Activated CD4-positive, CD25-positive, alpha-beta regulatory T cell treated with anti-CD3 and anti-CD28 coated beads, Interleukin-2, amount 50 U/mL, for 16 hours (primary cell): ENCODE results near the gene CRB2.

Experiments used
- DNase-seq: peaks from one replicate; pipeline ENCODE4 v3.0.0-alpha.2; 2020; ENCODE audit warnings: low read depth, low spot score

The CRB2 gene

DNA sequence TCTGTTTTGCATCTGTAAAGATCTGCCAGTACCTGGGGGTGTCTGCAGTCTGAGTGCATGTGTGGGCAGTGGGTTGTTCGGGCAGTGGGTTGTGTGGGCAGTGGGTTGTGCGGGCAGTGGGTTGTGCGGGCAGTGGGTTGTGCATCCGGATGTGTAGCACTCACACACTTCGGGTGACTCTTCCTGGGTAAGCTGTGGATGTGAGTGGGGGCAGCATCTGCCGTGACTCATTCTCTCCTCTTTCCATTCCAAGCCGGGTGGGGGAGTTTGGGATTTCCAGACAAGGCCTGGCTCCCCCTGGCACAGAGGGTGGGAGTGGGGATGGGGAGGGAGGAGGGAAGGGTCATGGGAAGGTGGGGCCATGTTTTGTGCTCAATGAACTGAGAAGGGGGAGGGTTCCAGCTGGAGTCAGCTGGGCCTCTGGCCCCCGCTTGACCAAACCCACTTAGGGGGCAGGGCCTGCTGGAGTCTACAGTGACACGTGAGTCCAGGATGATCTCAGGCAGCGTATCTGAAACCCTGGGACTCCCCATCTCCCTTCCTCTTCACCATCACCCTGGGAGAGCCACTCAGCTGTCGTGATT is 8.3 kb downstream of the CRB2 start:
- no peak for DNase-seq

DNA sequence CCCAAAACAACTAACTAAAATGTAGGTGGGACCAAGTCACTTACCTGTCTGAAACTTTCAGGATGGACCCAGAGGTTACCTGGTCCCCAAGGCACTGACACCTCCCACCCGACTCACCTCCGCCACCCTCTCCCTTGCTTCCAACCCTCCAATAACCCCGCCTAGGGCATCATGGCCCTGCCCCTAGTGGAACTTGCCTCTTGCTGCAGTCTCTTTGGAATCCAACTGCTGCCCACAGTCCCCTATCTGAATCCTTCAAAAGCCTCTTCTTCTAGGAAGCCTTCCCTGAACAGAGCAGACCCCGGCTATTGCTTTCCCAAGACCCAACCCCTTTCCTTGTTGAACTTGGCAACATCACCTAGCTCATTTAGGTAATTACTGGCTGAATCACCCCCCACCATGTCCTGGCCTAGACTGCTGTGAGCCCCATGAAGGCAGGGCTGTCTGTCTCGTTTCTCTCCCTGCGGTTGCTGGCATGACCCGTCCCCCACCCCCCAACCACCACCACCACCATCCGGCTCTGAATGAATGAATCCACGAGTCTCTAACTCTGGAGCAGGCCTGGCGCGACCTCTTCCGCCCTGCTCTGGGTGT is 9.4 kb downstream of the CRB2 start:
- DNase-seq = no peak

DNA sequence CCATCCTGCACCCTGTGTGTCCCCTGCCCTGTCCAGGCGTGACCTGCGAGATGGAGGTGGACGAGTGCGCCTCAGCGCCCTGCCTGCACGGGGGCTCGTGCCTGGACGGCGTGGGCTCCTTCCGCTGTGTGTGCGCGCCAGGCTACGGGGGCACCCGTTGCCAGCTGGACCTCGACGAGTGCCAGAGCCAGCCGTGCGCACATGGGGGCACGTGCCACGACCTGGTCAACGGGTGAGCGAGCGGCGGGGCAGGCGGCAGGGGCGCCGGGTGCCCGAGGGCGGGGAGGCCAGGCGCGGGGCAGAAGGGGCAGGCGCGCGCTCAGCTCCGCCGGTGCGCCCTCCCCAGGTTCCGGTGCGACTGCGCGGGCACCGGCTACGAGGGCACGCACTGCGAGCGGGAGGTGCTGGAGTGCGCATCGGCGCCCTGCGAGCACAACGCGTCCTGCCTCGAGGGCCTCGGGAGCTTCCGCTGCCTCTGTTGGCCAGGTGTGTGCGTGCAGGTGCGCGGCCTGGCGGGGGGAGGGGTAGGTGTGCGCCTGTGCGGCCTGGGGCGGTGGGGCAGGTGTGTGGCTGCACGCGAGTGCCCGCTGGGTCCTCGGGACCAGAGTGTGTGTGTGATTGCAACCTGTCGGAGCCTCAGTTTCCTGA is 10.0 kb downstream of the CRB2 start:
- DNase-seq = no peak

GRCh38 chr9:123368023-123368422 is 12.0 kb downstream of the CRB2 start:
- DNase-seq = no peak

- no peak for DNase-seq
These were observed 12.6 kb downstream of the CRB2 start for GRCh38 chr9:123368536-123369153.

GRCh38 chr9:123369296-123369695 is 13.3 kb downstream of the CRB2 start:
- no peak for DNase-seq

- DNase-seq = no peak
These were observed 14.1 kb downstream of the CRB2 start for GRCh38 chr9:123370108-123370507.

DNA sequence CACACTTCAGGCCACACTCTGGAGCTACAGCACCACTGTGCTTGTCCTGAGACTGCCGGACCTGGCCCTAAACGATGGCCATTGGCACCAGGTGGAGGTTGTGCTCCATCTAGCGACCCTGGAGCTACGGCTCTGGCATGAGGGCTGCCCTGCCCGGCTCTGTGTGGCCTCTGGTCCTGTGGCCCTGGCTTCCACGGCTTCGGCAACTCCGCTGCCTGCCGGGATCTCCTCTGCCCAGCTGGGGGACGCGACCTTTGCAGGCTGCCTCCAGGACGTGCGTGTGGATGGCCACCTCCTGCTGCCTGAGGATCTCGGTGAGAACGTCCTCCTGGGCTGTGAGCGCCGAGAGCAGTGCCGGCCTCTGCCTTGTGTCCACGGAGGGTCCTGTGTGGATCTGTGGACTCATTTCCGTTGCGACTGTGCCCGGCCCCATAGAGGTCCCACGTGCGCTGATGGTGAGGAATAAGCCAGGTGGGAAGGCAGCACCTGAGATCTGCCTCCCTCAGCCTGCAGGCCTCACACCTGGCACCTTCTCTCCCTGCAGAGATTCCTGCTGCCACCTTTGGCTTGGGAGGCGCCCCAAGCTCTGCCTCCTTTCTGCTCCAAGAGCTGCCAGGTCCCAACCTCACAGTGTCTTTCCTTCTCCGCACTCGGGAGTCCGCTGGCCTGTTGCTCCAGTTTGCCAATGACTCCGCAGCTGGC is 14.7 kb downstream of the CRB2 start:
- no peak for DNase-seq

DNA sequence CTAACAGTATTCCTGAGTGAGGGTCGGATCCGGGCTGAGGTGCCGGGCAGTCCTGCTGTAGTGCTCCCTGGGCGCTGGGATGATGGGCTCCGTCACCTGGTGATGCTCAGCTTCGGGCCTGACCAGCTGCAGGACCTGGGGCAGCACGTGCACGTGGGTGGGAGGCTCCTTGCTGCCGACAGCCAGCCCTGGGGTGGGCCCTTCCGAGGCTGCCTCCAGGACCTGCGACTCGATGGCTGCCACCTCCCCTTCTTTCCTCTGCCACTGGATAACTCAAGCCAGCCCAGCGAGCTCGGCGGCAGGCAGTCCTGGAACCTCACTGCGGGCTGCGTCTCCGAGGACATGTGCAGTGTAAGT is 15.2 kb downstream of the CRB2 start:
- no peak for DNase-seq

GRCh38 chr9:123371805-123372590 is 16.0 kb downstream of the CRB2 start:
- no peak for DNase-seq

GRCh38 chr9:123372766-123373446 is 16.9 kb downstream of the CRB2 start:
- no peak for DNase-seq

DNA sequence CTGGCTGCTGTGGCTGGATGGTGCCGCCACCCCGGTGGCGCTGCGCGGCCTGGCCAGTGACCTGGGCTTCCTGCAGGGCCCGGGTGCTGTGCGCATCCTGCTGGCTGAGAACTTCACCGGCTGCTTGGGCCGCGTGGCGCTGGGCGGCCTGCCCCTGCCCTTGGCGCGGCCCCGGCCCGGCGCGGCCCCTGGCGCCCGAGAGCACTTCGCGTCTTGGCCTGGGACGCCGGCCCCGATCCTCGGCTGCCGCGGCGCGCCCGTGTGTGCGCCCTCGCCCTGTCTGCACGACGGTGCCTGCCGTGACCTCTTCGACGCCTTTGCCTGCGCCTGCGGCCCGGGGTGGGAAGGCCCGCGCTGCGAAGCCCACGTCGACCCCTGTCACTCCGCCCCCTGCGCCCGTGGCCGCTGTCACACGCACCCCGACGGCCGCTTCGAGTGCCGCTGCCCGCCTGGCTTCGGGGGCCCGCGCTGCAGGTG is 17.5 kb downstream of the CRB2 start:
- DNase-seq = no peak

GRCh38 chr9:123373946-123374345 is 17.9 kb downstream of the CRB2 start:
- no peak for DNase-seq

DNA sequence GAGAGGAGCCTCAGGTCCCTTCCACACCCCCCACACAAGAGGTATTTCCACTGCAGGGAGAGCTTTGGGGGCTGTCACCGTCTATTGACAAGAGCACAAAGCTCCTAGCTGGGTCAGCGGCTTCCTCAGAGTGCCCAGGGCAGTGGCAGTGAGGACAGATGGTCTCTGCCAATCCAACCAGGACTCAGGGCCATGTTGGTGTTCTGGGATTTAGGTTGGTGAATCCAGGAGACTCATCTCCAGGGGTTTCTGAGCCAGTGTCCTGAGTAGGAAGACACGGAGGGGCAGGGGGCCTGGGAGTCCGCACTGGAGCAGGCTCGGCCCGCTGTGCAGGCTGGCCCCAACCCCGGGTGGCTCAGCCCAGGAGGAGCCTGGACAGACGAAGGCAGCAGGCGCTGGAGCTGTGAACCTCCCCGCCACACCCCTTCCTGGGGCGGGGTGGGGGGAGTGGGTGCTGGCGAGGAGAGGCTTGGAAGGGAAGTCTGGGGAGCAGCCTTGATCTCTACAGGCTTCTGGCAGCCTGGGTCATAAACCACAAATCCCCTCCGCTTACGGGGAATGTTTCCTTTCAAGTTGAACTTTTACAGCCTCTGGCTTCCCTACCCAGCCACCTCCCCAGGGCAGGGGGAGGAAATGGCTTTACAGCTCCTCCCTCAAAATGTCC is 19.6 kb downstream of the CRB2 start:
- DNase-seq = no peak

DNA sequence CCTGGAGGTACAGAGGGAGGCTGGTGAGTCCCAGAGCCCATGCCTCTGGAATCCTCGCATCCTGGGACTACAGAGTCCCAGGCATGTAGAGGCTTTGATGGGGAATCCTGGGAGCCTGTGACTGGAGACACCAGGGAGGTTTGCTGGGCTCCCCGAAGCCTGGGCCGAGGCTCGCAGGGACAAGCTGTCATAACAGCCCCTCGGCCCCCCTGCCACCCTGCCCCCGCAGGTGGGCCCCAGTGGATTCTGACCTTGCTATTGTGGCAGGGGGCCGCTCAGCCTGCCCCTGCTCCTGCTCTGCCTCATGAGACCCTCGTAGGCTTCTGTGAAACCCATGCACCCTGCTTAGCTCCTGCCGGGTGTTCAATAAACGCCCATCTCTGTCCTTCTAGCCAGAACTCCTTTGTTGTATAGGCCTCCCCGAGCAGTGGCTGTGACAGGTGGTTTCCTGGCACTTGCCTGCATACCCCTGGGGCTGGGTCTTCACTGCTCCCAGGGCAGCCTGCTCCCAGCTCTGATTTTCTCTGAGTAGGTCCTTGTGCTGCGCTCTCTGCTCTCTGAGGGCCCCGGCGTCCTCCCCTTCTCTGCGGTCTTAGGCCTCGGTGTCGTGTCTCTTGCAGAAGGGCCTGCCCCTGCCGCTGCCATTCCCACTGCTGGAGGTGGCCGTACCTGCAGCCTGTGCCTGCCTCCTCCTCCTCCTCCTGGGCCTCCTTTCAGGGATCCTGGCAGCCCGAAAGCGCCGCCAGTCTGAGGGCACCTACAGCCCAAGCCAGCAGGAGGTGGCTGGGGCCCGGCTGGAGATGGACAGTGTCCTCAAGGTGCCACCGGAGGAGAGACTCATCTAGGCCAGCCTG is 20.4 kb downstream of the CRB2 start:
- no peak for DNase-seq

- DNase-seq = no peak
These were observed 21.4 kb downstream of the CRB2 start for GRCh38 chr9:123377211-123377971.

DNA sequence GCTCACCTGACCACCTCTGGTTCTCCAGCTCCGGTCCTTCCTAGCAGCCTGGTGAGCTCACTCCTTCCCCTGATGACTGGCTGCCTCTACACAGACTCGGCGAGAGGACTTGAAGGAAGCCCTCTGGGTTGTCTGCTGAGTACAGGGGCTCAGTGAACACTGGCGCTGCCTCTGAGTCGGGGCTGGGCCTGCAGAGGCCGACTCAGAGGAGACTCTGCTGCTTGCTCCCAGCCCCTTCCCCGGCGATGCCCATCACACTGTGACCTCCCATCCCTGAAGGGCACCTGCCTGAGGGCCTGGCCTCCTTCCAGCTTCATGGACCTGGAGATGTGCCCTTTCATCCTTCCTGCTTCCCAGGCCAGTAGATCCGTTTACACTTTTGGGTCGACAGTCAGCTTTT is 22.0 kb downstream of the CRB2 start:
- DNase-seq = no peak

GRCh38 chr9:123378956-123379660 is 23.1 kb downstream of the CRB2 start:
- DNase-seq = no peak
